Measurements from ENCODE around the gene GABRR3.

DNA sequence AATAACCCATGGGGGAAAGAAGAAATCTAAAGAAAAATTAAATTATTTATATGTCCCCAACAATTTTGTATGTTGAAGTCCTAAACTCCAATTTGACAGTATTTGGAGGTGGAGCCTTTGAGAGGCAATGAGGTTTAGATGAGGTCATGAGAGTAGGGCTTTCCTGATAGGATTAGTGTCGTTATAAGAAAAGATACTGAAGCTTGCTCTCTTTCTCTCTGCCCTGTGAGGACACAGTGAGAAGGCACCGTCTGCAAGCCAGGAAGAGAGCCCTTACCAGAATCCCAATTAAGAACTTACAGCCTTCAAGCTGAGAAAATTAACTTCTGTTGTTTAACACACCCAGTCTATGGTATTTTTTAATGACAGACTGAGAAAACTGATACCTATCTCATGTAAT lies 35.7 kb upstream of the GABRR3 start:
- TF ChIP-seq, protein P1, sequence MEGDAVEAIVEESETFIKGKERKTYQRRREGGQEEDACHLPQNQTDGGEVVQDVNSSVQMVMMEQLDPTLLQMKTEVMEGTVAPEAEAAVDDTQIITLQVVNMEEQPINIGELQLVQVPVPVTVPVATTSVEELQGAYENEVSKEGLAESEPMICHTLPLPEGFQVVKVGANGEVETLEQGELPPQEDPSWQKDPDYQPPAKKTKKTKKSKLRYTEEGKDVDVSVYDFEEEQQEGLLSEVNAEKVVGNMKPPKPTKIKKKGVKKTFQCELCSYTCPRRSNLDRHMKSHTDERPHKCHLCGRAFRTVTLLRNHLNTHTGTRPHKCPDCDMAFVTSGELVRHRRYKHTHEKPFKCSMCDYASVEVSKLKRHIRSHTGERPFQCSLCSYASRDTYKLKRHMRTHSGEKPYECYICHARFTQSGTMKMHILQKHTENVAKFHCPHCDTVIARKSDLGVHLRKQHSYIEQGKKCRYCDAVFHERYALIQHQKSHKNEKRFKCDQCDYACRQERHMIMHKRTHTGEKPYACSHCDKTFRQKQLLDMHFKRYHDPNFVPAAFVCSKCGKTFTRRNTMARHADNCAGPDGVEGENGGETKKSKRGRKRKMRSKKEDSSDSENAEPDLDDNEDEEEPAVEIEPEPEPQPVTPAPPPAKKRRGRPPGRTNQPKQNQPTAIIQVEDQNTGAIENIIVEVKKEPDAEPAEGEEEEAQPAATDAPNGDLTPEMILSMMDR (IDR thresholded peaks at IDR 0.05 in 8 of 11, conservative IDR thresholded peaks at IDR 0.05 in 3 of 11) = no peak
- TF ChIP-seq POLR2A (IDR thresholded peaks at IDR 0.05) = no peak

All from spleen (tissue), 7 donors.